ENCODE measurements around the gene DCDC2C.

DNA sequence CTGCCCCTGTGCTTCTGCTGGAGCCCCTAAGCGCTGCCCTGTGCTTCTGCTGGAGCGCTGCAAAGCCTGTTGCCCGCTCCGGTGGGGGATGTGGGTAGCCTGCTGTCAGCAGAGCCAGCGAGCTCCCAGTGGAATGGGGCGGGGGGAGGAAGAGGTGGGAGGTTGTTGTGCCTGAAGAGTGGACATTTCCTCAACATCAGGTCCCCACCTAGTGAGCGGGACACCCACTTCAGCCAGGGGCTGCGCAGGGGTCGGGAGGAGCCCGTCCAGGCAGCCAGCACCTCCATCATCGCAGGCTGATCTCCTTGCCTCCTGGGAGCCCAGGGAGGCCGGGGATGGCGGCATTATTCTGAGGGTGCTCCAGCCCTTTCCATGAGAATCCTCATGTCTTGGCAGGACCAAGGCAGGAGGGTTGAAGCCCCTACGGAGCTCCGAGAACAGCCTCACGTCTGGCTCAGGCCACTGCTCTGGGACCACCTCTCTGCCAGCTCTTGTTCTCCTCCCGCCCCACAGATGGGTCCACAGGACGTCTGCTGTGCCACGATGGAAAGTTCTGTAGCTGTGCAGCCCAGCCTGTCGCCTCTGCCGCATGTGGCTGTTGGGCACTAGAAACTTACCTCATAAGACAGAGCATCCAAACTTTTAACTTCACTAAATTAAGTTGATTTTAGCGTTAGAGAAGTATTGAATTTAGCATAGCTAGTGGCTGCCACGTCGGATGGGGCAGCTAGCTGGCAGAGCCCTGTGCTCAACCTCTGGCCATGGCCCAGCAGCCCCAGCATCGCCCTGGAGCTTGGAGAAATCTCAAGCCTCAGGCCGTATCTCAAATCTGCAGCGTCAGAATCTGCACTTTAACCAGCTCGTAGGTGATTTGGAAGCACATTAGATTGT, 47.3 kb upstream of the DCDC2C start:
- TF ChIP-seq EZH2 (IDR thresholded peaks at IDR 0.05; ENCODE audit: borderline replicate concordance, low read length): no peak
- TF ChIP-seq CTCF (IDR thresholded peaks at IDR 0.05; ENCODE audit: low read length): no peak
